Measurements from ENCODE around the gene PFKFB4.
"Not testable (repeated sequence)": the region's sequence is repeated elsewhere in the genome, so short reads cannot be mapped to it uniquely, and the experiment has no call there.

PFKFB4 gene

DNA sequence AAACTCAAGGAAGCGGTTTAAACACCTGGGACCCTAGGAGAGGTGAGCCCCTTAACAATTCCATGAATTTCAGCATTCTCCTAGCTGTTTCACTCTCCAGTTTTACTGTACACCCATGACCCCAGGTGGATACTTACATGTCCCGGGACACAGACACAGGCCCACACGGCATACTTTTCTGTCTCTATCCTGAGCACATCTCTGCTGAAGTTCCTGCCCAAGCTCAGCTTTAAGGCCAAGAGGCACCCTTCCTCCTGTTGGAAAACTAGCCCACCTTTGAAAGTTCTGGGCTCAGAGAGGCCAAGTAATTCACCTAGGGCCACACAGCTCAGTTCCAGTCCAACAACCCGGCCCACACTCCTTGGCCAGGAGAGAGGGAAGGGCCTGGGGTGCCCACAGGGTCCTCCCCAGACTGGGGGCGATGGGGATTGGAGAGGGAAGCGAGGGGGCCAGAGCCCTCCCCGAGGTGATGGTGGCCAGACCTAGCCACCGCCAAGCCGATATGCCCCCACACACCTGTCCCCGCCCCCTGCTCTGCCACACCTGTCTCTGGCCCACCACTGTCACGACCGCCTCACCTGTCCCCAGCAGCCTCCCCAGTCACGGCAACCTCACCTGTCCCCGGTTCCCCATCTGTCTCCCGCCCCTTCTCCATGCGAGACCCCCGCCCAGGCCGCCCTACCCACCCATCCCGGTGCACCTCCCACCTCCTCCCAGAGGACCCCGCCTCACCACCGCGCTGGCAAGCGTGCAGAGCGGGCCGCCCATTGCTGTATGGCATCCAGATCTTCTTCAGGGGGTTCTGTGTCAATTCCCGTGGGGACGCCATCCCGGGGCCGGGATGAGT is 431 bp downstream of the PFKFB4 start:
- DNase-seq = no peak

DNA sequence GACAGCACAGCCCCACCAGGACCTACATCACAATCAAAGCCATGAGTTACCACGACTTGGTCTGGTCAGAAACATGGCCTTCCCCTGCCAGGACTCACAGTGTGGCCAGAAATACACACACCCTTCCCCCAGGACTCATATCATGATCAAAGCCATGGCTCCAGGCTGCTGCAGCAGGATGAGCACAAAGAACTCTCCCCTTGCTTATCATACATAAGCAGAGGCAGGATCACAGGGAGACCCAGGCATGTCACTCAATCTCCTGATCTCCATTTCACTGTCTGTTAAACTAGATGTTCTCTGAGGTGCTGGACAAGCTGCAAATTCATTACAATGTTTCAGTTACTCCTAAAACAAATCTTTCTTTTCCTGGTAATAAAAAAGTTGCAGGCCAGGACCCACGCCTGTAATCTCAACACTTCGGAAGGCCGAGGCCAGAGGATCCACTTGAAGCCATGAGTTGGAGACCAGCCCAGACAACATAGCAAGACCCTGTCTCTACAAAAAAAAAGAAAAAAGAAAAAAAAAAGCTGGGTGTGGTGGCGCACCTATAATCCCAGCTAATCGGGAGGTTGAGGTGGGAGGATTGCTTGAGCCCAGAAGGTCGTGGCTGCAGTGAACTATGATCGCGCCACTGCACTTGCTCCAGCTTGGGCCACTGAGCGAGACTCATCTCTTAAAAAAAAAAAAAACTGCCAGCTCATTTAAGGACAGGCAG is 1.2 kb downstream of the PFKFB4 start:
- DNase-seq = no peak

DNA sequence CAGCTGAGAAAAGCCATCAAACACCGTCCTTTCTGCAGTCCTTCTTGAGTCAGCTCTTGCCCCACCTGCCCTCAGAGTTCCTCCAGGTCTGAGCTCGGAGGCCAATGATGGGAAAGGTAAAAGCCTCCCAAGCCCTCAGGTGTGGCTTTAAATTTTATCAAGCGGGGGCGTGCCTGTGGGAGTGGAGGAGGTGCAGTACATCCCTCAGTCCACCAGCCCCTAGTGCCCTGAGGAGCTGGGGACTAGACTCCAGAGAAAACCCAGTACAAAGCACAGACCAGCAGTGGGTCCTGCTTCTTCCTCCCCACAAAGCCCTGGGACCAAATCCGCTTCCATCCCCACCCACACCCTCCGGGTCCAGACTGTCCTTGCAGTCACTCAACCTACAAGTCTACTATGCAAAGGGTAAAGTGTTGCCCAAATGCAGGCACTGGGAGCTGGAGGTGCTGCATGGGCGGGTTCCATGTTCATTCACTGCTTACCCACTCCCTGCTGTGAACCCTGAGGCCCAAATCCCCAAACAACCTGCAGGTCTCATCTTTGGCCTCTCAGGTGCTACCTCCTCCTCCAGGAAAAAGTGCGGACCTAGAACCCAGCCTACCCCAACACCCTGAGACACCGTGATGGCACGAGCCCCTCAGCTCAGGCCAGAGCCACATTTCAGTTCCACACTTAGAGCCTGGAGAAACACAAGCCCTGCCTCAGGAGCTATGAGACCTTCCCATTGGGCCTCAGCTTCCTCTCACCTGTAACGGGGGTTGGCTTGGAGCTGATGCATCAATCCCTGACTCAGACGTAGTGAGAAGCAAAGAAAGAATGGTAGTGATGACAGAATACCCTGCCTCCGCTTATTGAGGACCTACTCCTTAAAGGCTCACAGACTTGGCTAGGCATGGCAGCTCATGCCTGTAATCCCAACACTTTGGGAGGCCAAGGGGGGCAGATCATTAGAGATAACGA is 2.4 kb downstream of the PFKFB4 start:
- DNase-seq = no peak

DNA sequence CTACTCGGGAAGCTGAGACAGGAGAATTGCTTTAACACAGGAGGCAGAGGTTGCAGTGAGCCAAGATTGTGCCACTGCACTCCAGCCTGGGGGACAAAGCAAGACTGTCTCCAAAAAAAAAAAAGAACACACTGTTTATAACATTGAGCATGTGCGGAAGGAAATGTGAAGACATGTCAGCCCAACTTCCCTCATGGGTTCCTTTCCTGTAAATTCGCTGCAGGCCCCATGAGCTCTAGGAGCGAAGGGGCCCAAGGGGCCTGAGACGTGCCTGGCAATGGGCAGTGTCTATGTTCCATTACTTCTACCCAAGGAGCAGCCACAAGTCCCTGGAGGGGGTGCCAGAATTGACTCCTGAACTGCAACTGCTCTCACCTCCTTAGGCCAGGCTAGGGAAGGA is 3.2 kb downstream of the PFKFB4 start:
- peak; percentile 35 for DNase-seq

DNA sequence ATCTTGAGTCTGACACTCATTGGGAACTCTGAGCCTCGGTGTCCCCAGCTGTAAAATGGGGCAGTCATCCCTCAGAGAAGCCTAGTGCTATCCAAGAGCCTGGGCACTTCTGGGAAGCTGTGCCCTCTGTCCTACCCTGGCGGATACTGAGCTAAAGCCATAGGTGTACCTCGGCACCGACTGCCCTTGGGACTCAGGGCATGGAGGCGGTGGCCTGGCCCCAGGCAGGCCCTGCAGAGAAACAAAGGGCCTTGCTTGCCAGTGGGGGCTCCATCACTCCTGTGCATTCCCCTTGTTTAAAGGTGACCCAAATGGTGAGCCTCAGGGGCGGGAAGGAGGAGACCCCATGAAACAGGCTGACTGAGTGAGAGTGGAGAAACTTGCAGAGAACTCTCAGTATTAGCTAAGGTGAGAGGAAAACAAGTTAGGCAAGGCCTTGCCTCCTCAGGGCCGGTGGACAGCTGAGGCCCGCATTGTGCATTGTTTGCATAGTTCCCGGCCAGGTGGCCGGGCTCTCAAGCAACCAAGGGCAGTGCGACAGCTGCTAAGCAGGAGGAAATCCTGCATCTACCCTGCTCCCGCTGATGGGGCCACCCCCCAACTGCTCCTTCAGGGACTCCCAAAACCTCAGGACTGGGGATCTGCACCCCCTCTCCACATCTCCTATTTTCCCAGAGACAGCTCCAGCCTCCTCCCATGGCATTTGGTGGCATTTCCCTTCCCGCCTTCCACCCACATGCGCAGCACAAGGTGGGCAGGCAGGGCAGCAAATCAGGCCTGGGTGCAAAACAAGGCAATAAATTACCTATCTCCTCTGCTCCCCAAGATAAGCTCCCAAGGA is 4.3 kb downstream of the PFKFB4 start:
- DNase-seq = no peak

DNA sequence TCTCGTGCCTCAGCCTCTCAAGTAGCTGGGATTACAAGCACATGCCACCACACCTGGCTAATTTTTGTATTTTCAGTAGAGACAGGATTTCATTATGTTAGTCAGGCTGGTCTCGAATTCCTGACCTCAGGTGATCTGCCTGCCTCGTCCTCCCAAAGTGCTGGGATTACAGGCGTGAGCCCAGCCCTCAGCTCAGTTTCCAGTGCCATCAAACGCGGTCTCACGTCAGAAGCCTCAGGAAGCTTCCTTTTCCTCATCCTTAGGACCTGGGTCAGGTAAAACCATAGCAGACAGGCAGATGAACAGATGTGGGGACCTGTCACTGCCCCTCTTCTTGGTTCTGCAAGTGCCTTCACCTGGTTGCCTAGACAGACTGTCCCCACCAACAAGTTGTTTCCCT is 5.0 kb downstream of the PFKFB4 start:
- not testable (repeated sequence) for DNase-seq

DNA sequence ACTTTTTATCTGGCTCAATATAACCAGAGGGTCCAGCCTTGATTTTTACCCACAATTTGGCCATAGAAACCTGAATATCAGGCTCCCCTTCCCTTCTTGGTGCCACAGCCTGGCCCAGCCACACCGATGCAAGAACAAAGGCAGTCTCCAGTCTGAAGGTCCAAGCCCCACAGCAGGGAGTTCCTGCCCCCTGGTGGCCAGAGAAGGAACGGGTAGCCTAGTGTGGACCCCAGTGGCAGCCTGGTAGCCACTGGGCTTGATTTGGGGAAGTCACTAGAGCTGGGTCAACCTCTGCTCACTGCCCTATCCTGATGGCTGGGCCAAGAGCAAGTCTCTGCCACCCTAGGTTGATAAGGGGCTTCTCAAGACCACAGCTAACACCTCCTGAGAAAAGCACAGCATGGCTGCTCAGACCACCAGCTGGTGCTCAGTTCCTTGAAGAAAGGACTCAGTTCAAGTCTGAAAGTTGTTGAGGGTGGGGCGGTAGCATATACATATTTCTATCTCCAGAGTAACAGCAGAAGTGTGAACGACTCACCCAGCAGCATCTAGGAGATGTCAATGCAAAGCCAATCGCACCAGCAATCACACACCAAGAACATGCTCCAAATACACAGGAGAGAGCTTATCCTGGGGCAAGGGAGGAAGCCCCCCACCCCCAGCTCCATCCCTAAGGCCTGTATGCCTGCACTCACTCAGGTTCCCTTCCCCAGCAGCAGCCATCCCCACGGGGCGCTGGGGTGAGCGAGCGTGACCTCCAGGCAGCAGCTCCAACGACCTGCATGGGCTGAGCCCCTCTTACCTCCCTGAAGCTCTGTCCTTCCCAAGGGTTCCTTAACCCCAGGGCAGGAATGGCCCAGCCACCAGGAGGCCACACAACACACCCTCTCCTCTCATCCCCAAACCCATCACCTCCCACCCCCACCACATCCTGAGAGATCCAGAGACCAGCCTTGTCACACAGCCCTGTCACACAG is 7.6 kb downstream of the PFKFB4 start:
- peak; percentile 90 for DNase-seq

DNA sequence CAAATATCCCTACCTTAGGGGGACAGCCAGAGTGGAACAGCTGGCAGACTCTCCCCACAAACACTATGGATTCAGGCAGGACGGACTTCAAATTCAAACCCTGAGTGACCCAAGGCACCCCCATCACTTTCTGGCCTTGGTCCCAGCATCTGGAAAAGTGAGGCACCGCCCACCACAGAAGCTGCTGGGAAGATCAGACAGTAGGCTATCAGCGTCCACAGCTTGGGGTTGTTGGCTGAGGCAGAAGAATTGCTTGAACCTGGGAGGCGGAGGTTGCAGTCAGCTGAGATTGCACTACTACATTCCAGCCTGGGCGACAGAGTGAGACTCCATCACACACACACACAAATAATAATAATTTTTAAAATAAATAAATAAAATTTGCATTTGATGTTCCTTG is 8.5 kb downstream of the PFKFB4 start:
- no peak for DNase-seq

DNA sequence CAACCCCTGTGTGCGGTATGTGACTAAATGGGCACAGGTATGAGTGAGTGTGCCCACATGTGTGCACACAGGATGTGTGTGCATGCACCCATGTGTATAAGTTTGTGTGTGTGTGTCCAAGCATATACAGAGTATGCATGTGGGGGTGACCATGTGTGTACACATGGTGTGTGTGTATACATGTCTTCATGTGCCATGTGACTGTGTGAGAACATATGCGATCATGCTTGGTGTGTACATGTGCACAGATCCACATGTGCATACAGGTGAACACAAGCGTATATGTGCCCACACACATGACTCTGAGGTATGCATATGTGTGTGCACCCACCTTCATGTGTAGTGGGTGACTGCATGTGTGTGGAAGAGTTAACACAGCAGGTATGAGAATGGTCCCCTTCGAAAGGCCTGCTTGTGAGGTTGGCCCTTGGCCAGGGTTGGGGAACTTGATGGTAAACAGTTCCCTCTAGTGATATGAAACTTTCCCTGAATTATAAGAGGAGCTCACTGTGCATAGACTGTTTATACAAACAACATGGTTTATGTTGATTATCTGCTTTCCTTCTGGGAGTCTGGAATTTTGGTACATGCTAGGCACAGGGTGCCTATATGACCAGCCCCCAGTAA is 10.3 kb downstream of the PFKFB4 start:
- no peak for DNase-seq

DNA sequence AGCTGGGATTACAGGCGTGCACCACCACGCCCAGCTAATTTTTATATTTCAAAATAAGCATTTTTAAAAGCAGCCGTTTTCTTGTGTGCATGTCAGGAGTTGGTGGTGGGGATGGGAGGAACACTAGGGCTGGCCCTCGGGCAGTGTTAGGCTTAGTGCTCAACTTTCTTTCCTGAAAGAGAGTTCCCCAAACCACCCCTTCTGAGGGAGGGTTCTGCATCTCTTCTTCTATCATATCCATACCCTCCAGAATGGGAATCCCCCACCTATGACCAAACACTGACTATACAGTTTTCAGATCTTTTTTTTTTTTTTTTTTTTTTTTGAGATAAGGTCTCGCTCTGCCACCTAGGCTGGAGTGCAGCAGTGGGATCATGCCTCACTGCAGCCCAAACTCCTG is 12.5 kb downstream of the PFKFB4 start:
- DNase-seq = peak; percentile 54

DNA sequence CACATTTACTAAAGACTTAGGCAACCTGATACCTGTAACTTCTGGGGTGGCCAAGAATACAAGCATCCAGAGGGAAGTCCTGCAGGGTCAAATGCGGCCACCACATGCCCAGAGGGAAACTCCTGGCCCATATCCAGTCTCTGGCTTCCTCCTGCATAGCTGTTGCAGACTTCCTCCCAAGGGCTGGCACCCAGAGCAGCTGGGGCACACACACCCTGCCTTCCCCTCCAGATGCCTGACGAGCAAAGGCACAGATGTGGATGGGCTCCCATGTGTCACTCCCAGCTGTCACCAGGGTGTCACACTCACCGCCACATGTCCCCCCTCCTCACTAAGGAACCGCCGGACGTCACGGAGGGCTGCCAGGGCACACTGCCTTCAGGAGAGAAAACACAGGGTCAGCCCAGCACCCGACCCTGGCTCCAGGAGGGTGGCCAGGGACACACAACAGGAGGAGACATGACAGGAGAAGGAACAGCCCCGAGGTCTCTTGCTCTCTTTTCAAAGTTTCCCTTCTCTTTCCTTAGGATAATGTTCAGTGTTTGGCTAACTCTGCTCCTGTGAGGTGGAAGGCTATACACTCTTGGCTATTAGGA is 13.2 kb downstream of the PFKFB4 start:
- DNase-seq = peak; percentile 56

DNA sequence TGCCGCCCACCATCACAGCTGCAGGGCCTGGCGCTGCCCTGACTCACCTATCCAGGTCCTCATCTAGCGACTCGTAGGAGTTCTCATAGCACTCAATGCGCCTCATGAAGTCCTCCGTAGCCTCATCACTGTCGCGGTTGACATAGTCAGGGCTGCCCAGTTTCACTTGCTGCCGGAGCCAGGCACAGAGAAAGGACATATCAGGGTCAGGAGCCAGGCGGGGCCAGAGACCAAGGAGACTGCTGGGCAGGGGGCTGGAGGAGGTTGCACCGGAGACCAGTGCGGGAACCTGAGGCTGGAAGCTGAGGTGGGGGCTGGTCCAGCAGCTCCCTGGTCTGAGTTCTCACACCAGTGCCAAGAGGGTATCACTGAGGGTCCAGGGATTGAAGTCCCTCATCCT is 18.2 kb downstream of the PFKFB4 start:
- DNase-seq = no peak

DNA sequence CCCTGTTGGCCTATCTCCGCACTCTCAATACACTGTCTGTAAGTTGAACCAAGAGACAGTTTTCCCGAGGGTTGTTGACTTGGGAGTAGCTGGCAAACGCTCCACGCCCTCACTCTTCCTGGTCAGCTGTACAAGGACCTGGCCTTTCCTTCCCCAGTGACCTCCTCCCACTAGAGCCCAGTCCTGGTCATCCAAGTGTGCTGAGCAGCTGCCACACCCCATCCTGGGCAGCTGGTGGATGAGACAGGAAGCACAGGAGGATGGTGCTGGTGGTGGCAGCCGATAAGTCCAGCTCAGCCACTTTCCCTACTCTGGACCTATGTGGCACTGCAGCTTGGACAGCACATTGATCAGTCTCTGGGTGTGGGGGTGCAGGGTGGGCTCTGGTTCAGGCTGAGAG is 19.8 kb downstream of the PFKFB4 start:
- DNase-seq = no peak

DNA sequence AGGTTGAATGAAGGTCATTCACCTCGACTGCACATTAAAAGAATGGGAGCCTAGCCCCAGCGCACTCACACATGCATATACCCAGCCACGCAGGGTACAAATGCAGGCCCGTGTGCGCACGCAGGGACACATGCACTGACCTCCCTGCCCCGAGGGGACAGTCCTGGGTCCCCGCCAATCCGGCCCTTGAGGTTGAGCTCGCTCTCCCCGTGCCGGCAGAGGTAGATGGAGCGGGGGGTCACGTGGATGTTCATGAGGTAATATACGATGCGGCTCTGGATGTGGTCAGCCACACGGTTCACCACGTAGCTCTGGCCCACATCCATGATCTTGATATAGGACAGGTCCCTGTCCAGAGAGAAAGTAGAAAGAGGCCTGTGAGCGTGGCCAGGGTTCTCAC is 20.5 kb downstream of the PFKFB4 start:
- DNase-seq = no peak

DNA sequence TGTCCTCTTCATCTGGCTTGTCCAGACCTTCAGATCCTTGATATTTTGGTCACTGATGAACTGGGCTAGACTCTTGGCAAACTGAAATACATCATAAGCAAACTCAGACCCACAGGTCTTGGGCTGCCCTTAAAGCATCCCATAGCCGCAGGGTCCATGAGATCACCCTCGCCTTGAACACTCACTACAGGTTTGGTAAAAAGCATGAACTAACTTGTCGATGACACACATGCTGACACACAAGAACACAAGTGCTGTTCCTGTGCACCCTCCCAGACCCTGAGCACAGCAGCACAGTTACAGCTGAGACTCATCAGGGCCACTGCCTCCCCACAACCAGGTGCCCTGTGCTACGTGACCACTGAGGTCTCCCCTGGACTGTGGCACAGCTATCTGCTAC is 21.0 kb downstream of the PFKFB4 start:
- DNase-seq = no peak

DNA sequence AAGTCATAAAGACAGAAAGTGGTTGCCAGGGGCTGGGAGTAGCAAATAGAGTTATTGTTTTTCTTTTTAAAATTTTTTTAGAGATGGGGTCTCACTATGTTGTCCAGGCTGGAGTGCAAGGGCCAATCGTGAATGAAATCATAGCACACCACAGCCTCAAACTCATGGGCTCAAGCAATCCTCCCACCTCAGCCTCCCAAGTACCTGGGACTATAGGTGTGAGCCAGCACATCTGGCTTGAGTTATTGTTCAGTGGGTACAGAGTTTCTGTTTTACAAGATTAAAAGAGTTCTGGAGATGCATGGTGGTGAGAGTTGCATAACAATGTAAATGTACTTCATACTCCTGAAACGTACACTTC is 23.6 kb downstream of the PFKFB4 start:
- no peak for DNase-seq

DNA sequence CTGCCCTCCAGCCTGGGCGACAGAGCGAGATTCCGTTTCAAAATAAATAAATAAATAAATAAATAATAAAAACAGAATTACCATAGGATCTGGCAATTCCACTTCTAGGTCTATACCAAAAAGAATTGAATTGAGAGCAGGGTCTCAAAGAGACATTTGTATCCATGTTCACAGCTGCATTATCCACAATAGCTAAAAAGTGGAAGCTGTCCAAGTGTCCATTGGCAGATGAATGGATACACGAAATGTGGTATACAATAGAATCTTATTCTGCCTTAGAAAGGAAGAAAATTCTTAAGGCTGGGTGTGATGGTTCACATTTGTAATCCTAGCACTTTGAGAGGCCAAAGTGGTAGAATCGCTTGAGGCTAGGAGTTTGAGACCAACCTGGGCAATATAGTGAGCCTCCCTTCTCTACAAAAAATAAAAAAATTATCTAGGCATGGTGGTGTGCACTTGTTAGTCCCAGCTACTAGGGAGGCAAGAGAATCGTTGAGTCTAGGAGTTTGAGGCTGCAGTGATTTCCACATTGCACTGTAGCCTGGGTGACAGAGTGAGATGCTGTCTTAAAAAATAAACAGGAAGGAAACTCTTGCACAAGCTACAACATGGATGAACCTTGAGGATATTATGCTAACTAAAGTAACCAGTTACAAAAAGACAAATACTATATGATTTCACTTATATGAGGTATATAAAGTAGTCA is 24.2 kb downstream of the PFKFB4 start:
- peak; percentile 75 for DNase-seq

DNA sequence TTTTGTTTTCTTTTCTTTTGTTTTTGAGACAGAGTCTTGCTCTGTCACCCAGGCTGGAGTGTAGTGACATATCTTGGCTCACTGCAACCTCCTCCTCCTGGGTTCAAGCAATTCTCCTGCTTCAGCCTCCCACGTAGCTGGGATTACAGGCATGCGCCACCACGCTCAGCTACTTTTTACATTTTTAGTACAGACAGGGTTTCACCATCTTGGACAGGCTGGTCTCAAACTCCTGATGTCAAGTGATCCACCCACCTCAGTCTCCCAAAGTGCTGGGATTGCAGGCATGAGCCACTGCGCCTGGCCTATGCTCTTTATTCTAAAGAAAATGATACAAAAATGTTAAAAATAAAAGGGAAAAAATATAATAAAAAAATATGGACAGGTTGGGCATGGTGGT is 25.9 kb downstream of the PFKFB4 start:
- peak; percentile 37 for DNase-seq

DNA sequence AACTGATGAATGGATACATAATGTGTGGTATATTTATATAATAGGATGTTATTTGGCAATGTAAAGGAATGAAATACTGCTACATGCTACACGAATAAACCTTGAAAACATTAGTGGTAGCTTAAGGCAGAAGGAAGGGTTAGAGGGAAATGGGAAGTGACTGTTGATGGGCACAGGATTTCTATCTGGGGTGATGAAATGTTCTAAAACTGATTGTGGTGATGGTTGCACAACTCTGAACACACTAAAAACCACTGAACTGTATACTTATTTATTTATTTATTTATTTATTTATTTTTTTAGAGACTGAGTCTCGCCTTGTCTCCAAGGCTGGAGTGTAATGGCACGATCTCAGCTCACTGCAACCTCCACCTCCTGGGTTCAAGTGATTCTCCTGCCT is 27.8 kb downstream of the PFKFB4 start:
- peak; percentile 82 for DNase-seq

DNA sequence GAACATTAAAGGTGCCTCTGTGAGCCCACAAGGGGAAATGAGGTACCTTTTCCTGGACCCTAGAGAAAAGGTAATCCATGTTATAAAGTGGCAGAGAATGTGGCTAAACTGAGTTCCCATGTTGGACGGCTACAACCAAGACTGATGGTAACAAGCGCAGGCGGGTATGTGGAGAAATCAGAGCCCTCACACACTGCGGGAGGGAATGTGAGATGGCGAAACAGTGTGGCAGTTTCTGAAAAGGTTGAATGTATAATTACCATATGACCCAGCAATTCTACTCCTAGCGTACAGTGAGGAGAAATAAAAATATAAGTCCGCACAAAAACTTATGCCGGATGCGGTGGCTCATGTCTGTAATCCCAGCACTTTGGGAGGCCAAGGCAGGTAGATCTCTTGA is 28.6 kb downstream of the PFKFB4 start:
- peak; percentile 78 for DNase-seq

All from inflammatory macrophage treated with lipopolysaccharide for 4 hours (primary cell).